ENCODE data around the gene UNC13A.

UNC13A gene

GRCh38 chr19:17611462-17612244 is 76.5 kb downstream of the UNC13A start:
- H3K9ac ChIP-seq (ENCODE audit: low read depth, low read length): no peak overlapping the region

GRCh38 chr19:17610384-17610783 is 77.8 kb downstream of the UNC13A start:
- Histone ChIP-seq H3K9ac (ENCODE audit: low read depth, low read length) (no peak overlapping the region), H3K27ac (ENCODE audit: low read depth, low read length) (no peak overlapping the region), H3K36me3 (ENCODE audit: insufficient read depth, low read length) (peaks cover 13% of the 10 kb centered on the region), H3K4me1 (ENCODE audit: insufficient read depth, low read length) (0 out of 2 replicates have a peak, but pooled peaks cover 2% of the 10 kb centered on the region), H3K27me3 (ENCODE audit: insufficient read depth, low read length) (no peaks in the 10 kb centered on the region), H3K9me3 (ENCODE audit: insufficient read depth, low read depth, low read length) (no peaks in the 10 kb centered on the region), H3K4me3 (ENCODE audit: low read length) (no peak overlapping the region)
- WGBS: 86% methylated on average over 7 of the region's 7 CpGs

More at GRCh38 chr19:17611462-17612244, 76.5 kb downstream of the UNC13A start:
- H3K27me3 ChIP-seq (ENCODE audit: insufficient read depth, low read length): no peaks in the 10 kb centered on the region
- H3K27ac ChIP-seq (ENCODE audit: low read depth, low read length): no peak overlapping the region
- H3K4me3 ChIP-seq (ENCODE audit: low read length): no peak overlapping the region
- H3K9me3 ChIP-seq (ENCODE audit: insufficient read depth, low read depth, low read length): no peaks in the 10 kb centered on the region
- H3K36me3 ChIP-seq (ENCODE audit: insufficient read depth, low read length): peaks cover 13% of the 10 kb centered on the region
- 0 out of 2 replicates have a peak, but pooled peaks cover 2% of the 10 kb centered on the region for H3K4me1 ChIP-seq (ENCODE audit: insufficient read depth, low read length)
- WGBS: 93% methylated on average over 7 of the region's 7 CpGs

- 97% methylated on average over 8 of the region's 9 CpGs for WGBS
- H3K4me3 ChIP-seq (ENCODE audit: low read length): no peak overlapping the region
- 0 out of 2 replicates have a peak, but pooled peaks cover 2% of the 10 kb centered on the region for H3K4me1 ChIP-seq (ENCODE audit: insufficient read depth, low read length)
- H3K9me3 ChIP-seq (ENCODE audit: insufficient read depth, low read depth, low read length): no peaks in the 10 kb centered on the region
- no peaks in the 10 kb centered on the region for H3K27me3 ChIP-seq (ENCODE audit: insufficient read depth, low read length)
- no peak overlapping the region for H3K9ac ChIP-seq (ENCODE audit: low read depth, low read length)
- H3K27ac ChIP-seq (ENCODE audit: low read depth, low read length): no peak overlapping the region
- H3K36me3 ChIP-seq (ENCODE audit: insufficient read depth, low read length): peaks cover 13% of the 10 kb centered on the region
Observed at GRCh38 chr19:17607936-17608335, 80.2 kb downstream of the UNC13A start.

- Histone ChIP-seq H3K9me3 (ENCODE audit: insufficient read depth, low read depth, low read length) (no peaks in the 10 kb centered on the region), H3K27ac (ENCODE audit: low read depth, low read length) (no peak overlapping the region), H3K4me1 (ENCODE audit: insufficient read depth, low read length) (peaks cover 5% of the 10 kb centered on the region; the same call in 1 of the 2 replicates), H3K36me3 (ENCODE audit: insufficient read depth, low read length) (peaks cover 11% of the 10 kb centered on the region), H3K27me3 (ENCODE audit: insufficient read depth, low read length) (no peaks in the 10 kb centered on the region), H3K4me3 (ENCODE audit: low read length) (peak overlapping the region; percentile 59), H3K9ac (ENCODE audit: low read depth, low read length) (no peak overlapping the region)
- WGBS: 34% methylated on average over 18 of the region's 18 CpGs
Observed at GRCh38 chr19:17606590-17607185, 81.5 kb downstream of the UNC13A start.

GRCh38 chr19:17605761-17606589 is 82.2 kb downstream of the UNC13A start:
- H3K4me3 ChIP-seq (ENCODE audit: low read length): peak overlapping the region; percentile 59
- peaks cover 8% of the 10 kb centered on the region; the same call in 1 of the 2 replicates for H3K4me1 ChIP-seq (ENCODE audit: insufficient read depth, low read length)
- H3K36me3 ChIP-seq (ENCODE audit: insufficient read depth, low read length): peaks cover 8% of the 10 kb centered on the region
- no peaks in the 10 kb centered on the region for H3K9me3 ChIP-seq (ENCODE audit: insufficient read depth, low read depth, low read length)
- 7% methylated on average over 85 of the region's 85 CpGs for WGBS
- H3K27me3 ChIP-seq (ENCODE audit: insufficient read depth, low read length): no peaks in the 10 kb centered on the region
- H3K9ac ChIP-seq (ENCODE audit: low read depth, low read length): peak overlapping the region; percentile 81
- peak overlapping the region; percentile 95 for H3K27ac ChIP-seq (ENCODE audit: low read depth, low read length)

GRCh38 chr19:17605117-17605516 is 83.0 kb downstream of the UNC13A start:
- WGBS: 88% methylated on average over 8 of the region's 8 CpGs
- no peak overlapping the region; the same call in 1 of the 2 replicates for H3K27ac ChIP-seq (ENCODE audit: low read depth, low read length)
- no peak overlapping the region for H3K4me3 ChIP-seq (ENCODE audit: low read length)
- H3K36me3 ChIP-seq (ENCODE audit: insufficient read depth, low read length): peaks cover 8% of the 10 kb centered on the region
- no peaks in the 10 kb centered on the region for H3K27me3 ChIP-seq (ENCODE audit: insufficient read depth, low read length)
- H3K4me1 ChIP-seq (ENCODE audit: insufficient read depth, low read length): peaks cover 8% of the 10 kb centered on the region; the same call in 1 of the 2 replicates
- no peaks in the 10 kb centered on the region for H3K9me3 ChIP-seq (ENCODE audit: insufficient read depth, low read depth, low read length)
- H3K9ac ChIP-seq (ENCODE audit: low read depth, low read length): no peak overlapping the region

GRCh38 chr19:17604372-17605025 is 83.7 kb downstream of the UNC13A start:
- WGBS: 91% methylated on average over 8 of the region's 8 CpGs
- Histone ChIP-seq H3K9me3 (ENCODE audit: insufficient read depth, low read depth, low read length) (no peaks in the 10 kb centered on the region), H3K9ac (ENCODE audit: low read depth, low read length) (no peak overlapping the region), H3K4me3 (ENCODE audit: low read length) (no peak overlapping the region), H3K27ac (ENCODE audit: low read depth, low read length) (no peak overlapping the region), H3K36me3 (ENCODE audit: insufficient read depth, low read length) (peaks cover 3% of the 10 kb centered on the region; the same call in 1 of the 2 replicates), H3K27me3 (ENCODE audit: insufficient read depth, low read length) (no peaks in the 10 kb centered on the region), H3K4me1 (ENCODE audit: insufficient read depth, low read length) (peaks cover 8% of the 10 kb centered on the region; the same call in 1 of the 2 replicates)

- WGBS: 72% methylated on average over 7 of the region's 7 CpGs
- H3K4me1 ChIP-seq (ENCODE audit: insufficient read depth, low read length): peaks cover 8% of the 10 kb centered on the region; the same call in 1 of the 2 replicates
- H3K27me3 ChIP-seq (ENCODE audit: insufficient read depth, low read length): no peaks in the 10 kb centered on the region
- no peak overlapping the region for H3K9ac ChIP-seq (ENCODE audit: low read depth, low read length)
- no peaks in the 10 kb centered on the region for H3K9me3 ChIP-seq (ENCODE audit: insufficient read depth, low read depth, low read length)
- H3K36me3 ChIP-seq (ENCODE audit: insufficient read depth, low read length): no peaks in the 10 kb centered on the region
- no peak overlapping the region for H3K27ac ChIP-seq (ENCODE audit: low read depth, low read length)
- no peak overlapping the region for H3K4me3 ChIP-seq (ENCODE audit: low read length)
Observed at GRCh38 chr19:17602872-17603510, 85.2 kb downstream of the UNC13A start.

- Histone ChIP-seq H3K4me3 (ENCODE audit: low read length) (no peak overlapping the region), H3K27ac (ENCODE audit: low read depth, low read length) (no peak overlapping the region)
- WGBS: 90% methylated on average over 8 of the region's 8 CpGs
Observed at GRCh38 chr19:17602217-17602616, 85.9 kb downstream of the UNC13A start.

GRCh38 chr19:17601683-17602082 is 86.5 kb downstream of the UNC13A start:
- Histone ChIP-seq H3K4me1 (ENCODE audit: insufficient read depth, low read length) (peaks cover 6% of the 10 kb centered on the region; the same call in 1 of the 2 replicates), H3K9ac (ENCODE audit: low read depth, low read length) (no peak overlapping the region), H3K27ac (ENCODE audit: low read depth, low read length) (no peak overlapping the region), H3K27me3 (ENCODE audit: insufficient read depth, low read length) (no peaks in the 10 kb centered on the region), H3K9me3 (ENCODE audit: insufficient read depth, low read depth, low read length) (no peaks in the 10 kb centered on the region), H3K36me3 (ENCODE audit: insufficient read depth, low read length) (no peaks in the 10 kb centered on the region), H3K4me3 (ENCODE audit: low read length) (no peak overlapping the region)
- whole genome bisulfite sequencing: 65% methylated on average over 9 of the region's 9 CpGs

More at GRCh38 chr19:17602217-17602616, 85.9 kb downstream of the UNC13A start:
- Histone ChIP-seq H3K9ac (ENCODE audit: low read depth, low read length) (no peak overlapping the region), H3K9me3 (ENCODE audit: insufficient read depth, low read depth, low read length) (no peaks in the 10 kb centered on the region), H3K36me3 (ENCODE audit: insufficient read depth, low read length) (no peaks in the 10 kb centered on the region), H3K27me3 (ENCODE audit: insufficient read depth, low read length) (no peaks in the 10 kb centered on the region), H3K4me1 (ENCODE audit: insufficient read depth, low read length) (peaks cover 8% of the 10 kb centered on the region; the same call in 1 of the 2 replicates)
